ENCODE measurements around the gene NFKBIL1. TPM values are rescaled to one million over a fixed set of nuclear protein-coding genes. Genes with fewer than 3 reads are reported as not detected.

Gene NFKBIL1
- total RNA-seq, 4 donors from 2014 or later, result 25.2 to 44.4 (median 28.5) TPM

DNA sequence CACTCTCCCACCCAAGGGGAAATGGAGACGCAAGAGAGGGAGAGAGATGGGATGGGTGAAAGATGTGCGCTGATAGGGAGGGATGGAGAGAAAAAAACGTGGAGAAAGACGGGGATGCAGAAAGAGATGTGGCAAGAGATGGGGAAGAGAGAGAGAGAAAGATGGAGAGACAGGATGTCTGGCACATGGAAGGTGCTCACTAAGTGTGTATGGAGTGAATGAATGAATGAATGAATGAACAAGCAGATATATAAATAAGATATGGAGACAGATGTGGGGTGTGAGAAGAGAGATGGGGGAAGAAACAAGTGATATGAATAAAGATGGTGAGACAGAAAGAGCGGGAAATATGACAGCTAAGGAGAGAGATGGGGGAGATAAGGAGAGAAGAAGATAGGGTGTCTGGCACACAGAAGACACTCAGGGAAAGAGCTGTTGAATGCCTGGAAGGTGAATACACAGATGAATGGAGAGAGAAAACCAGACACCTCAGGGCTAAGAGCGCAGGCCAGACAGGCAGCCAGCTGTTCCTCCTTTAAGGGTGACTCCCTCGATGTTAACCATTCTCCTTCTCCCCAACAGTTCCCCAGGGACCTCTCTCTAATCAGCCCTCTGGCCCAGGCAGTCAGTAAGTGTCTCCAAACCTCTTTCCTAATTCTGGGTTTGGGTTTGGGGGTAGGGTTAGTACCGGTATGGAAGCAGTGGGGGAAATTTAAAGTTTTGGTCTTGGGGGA lies 28.7 kb downstream of the NFKBIL1 start:
- intact Hi-C loops (cut with DNase I; ENCODE audit: low total_unique reads), result no loop called here
- WGBS, 2 donors, result 52 to 62% methylated on average over 8 of the region's 8 CpGs

DNA sequence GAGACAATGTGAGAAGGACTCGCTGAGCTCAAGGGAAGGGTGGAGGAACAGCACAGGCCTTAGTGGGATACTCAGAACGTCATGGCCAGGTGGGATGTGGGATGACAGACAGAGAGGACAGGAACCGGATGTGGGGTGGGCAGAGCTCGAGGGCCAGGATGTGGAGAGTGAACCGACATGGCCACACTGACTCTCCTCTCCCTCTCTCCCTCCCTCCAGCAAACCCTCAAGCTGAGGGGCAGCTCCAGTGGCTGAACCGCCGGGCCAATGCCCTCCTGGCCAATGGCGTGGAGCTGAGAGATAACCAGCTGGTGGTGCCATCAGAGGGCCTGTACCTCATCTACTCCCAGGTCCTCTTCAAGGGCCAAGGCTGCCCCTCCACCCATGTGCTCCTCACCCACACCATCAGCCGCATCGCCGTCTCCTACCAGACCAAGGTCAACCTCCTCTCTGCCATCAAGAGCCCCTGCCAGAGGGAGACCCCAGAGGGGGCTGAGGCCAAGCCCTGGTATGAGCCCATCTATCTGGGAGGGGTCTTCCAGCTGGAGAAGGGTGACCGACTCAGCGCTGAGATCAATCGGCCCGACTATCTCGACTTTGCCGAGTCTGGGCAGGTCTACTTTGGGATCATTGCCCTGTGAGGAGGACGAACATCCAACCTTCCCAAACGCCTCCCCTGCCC lies 29.6 kb downstream of the NFKBIL1 start:
- WGBS, 2 donors, result 79 to 80% methylated on average over 17 to 18 of the region's 19 CpGs
- no peak for DNase-seq (ENCODE audit: low spot score in 2 of 2)
- intact Hi-C loops (cut with DNase I; ENCODE audit: low total_unique reads), result no loop called here
- no peak for TF ChIP-seq POLR2A (IDR thresholded peaks at IDR 0.05)
- TF ChIP-seq, protein P1, sequence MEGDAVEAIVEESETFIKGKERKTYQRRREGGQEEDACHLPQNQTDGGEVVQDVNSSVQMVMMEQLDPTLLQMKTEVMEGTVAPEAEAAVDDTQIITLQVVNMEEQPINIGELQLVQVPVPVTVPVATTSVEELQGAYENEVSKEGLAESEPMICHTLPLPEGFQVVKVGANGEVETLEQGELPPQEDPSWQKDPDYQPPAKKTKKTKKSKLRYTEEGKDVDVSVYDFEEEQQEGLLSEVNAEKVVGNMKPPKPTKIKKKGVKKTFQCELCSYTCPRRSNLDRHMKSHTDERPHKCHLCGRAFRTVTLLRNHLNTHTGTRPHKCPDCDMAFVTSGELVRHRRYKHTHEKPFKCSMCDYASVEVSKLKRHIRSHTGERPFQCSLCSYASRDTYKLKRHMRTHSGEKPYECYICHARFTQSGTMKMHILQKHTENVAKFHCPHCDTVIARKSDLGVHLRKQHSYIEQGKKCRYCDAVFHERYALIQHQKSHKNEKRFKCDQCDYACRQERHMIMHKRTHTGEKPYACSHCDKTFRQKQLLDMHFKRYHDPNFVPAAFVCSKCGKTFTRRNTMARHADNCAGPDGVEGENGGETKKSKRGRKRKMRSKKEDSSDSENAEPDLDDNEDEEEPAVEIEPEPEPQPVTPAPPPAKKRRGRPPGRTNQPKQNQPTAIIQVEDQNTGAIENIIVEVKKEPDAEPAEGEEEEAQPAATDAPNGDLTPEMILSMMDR (IDR thresholded peaks at IDR 0.05), result no peak
- no peak overlapping the region for H3K4me3 ChIP-seq (ENCODE audit: low read depth, poor library complexity, severe bottlenecking)

More for the DNA sequence above, 28.7 kb downstream of the NFKBIL1 start:
- TF ChIP-seq, protein P1 (IDR thresholded peaks at IDR 0.05), result no peak
- no peak for TF ChIP-seq POLR2A (IDR thresholded peaks at IDR 0.05)
- no peak for DNase-seq (ENCODE audit: low spot score in 2 of 2)
- H3K4me3 ChIP-seq (ENCODE audit: low read depth, poor library complexity, severe bottlenecking), result no peak overlapping the region

DNA sequence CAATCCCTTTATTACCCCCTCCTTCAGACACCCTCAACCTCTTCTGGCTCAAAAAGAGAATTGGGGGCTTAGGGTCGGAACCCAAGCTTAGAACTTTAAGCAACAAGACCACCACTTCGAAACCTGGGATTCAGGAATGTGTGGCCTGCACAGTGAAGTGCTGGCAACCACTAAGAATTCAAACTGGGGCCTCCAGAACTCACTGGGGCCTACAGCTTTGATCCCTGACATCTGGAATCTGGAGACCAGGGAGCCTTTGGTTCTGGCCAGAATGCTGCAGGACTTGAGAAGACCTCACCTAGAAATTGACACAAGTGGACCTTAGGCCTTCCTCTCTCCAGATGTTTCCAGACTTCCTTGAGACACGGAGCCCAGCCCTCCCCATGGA lies 30.2 kb downstream of the NFKBIL1 start:
- no peak for DNase-seq (ENCODE audit: low spot score in 2 of 2)
- TF ChIP-seq, protein P1 (IDR thresholded peaks at IDR 0.05), result no peak
- TF ChIP-seq POLR2A (IDR thresholded peaks at IDR 0.05), result no peak
- WGBS, 2 donors, result 84 to 85% methylated on average over 3 of the region's 3 CpGs
- intact Hi-C loops (cut with DNase I; ENCODE audit: low total_unique reads), result no loop called here
- H3K4me3 ChIP-seq (ENCODE audit: low read depth, poor library complexity, severe bottlenecking), result no peak overlapping the region

DNA sequence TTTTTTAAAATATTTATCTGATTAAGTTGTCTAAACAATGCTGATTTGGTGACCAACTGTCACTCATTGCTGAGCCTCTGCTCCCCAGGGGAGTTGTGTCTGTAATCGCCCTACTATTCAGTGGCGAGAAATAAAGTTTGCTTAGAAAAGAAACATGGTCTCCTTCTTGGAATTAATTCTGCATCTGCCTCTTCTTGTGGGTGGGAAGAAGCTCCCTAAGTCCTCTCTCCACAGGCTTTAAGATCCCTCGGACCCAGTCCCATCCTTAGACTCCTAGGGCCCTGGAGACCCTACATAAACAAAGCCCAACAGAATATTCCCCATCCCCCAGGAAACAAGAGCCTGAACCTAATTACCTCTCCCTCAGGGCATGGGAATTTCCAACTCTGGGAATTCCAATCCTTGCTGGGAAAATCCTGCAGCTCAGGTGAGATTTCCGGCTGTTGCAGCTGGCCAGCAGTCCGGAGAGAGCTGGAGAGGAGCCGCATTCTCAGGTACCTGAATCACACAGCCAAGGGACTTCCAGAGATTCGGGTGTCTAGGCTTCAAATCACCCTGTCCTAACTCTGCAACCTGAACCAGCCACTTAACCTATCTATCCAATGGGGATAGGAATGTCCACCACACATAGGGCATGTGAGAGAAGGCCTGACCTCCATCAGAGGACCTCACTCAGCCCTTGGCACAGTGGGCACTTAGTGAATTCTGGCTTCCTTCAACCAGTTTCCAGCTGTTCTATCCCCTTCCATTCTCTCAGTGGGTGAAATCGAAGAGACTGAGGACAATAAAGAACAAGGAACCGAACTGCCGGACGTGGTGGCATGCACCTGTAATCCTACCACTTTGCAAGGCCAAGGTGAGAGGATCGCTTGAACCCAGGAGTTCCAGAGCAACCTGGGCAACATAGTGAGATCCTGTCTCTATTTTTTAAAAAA lies 31.0 kb downstream of the NFKBIL1 start:
- DNase-seq (ENCODE audit: low spot score in 2 of 2), result no peak
- TF ChIP-seq, protein P1 (IDR thresholded peaks at IDR 0.05), result no peak
- TF ChIP-seq POLR2A (IDR thresholded peaks at IDR 0.05), result no peak
- no peak overlapping the region for H3K4me3 ChIP-seq (ENCODE audit: low read depth, poor library complexity, severe bottlenecking)
- WGBS, 2 donors, result 72 to 78% methylated on average over 12 of the region's 12 CpGs
- intact Hi-C loops (cut with DNase I; ENCODE audit: low total_unique reads), result no loop called here

DNA sequence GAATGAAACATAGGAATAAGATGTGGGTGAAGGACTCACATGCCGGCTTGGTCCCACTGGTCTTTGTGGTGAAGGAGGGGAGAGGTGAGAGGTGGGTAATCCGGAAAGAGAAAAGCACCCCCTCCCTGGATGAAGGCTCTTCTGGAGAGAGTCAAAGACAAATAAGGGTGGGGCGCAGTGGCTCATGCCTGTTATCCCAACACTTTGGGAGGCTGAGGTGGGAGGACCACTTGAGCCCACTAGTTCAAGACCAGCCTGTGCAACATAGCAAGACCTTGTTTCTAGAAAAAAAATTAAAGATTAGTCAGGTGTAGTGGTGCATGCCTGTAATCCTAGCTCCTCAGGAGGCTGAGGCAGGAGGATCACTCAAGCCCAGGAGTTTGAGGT lies 31.7 kb downstream of the NFKBIL1 start:
- intact Hi-C loops (cut with DNase I; ENCODE audit: low total_unique reads), result no loop called here
- no peak overlapping the region for H3K4me3 ChIP-seq (ENCODE audit: low read depth, poor library complexity, severe bottlenecking)
- WGBS, 2 donors, result 86 to 92% methylated on average over 3 of the region's 3 CpGs
- no peak for DNase-seq (ENCODE audit: low spot score in 2 of 2)
- TF ChIP-seq POLR2A (IDR thresholded peaks at IDR 0.05), result no peak
- TF ChIP-seq, protein P1 (IDR thresholded peaks at IDR 0.05), result no peak
